Peyer's patch (tissue), 4 donors: ENCODE measurements around the gene RALGDS.
A peak's percentile ranks its signal among the peaks of the same experiment; 100 is the strongest.

Experiments used
- POLR2A ChIP-seq, 2 donors: fragments of 450-650 bp; IDR thresholded peaks; one replicate each; pipeline ENCODE4 v1.5.1; 2017; ENCODE audit warnings: antibody characterized with exemption in 2 of 2, mild to moderate bottlenecking in 2 of 2, moderate library complexity in 2 of 2
- TF ChIP-seq, protein P1 (sequence below), 6 experiments: fragments of 450-650 bp in 4 of 6; fragments of 200-600 bp in 2 of 6; sonication (generic) in 1 of 6; IDR thresholded peaks; one replicate each; pipeline ENCODE4 v1.5.1; 2017 to 2019; ENCODE audit warnings: antibody characterized with exemption in 6 of 6, mild to moderate bottlenecking in 3 of 6, moderate library complexity in 1 of 6

- TF ChIP-seq, protein P1, sequence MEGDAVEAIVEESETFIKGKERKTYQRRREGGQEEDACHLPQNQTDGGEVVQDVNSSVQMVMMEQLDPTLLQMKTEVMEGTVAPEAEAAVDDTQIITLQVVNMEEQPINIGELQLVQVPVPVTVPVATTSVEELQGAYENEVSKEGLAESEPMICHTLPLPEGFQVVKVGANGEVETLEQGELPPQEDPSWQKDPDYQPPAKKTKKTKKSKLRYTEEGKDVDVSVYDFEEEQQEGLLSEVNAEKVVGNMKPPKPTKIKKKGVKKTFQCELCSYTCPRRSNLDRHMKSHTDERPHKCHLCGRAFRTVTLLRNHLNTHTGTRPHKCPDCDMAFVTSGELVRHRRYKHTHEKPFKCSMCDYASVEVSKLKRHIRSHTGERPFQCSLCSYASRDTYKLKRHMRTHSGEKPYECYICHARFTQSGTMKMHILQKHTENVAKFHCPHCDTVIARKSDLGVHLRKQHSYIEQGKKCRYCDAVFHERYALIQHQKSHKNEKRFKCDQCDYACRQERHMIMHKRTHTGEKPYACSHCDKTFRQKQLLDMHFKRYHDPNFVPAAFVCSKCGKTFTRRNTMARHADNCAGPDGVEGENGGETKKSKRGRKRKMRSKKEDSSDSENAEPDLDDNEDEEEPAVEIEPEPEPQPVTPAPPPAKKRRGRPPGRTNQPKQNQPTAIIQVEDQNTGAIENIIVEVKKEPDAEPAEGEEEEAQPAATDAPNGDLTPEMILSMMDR (IDR thresholded peaks at IDR 0.05) = peak in 1 of 6 experiments; percentile 4
- peak; percentile 28 to 56 for TF ChIP-seq POLR2A (IDR thresholded peaks at IDR 0.05)
These were observed 14.2 kb upstream of the RALGDS start for GRCh38 chr9:133135146-133135745.
